ENCODE results near the gene SFTA2. TPM values are rescaled to one million over a fixed set of nuclear protein-coding genes. Genes with fewer than 3 reads are reported as not detected.

The SFTA2 gene
- total and polyA plus RNA-seq, 2 of the 8 experiments (the other 6 are each of a cell fraction or from before 2014, with no cell fraction given) = not detected

DNA sequence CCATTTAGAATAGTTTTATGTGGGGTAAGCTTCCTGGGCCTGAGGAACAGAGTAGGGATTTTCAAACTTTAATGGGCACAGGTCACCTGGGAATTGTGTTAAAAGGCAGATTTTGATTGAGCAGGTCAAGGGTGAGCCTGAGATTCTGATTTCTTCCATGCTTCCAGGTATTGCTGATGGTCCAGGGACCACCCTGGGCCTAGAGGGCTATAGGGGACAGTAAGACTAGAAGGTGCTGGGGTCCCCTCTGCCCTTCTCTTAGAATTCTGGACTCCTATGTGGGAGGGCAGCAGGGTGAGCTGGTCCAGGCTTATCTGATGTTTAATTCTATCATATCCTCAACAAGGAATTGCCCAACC lies 45.1 kb downstream of the SFTA2 start:
- Histone ChIP-seq H3K36me3 (ENCODE audit: control insufficient read depth in 2 of 4, insufficient read depth in 4 of 4, low read length in 3 of 4) (peaks cover 18 to 34% (median 29%) of the 10 kb centered on the region in 4 experiments), H3K4ac (replicated peaks; ENCODE audit: insufficient read length, low read depth, low read length) (no peak overlapping the region), H3K9ac (replicated peaks in 1 of 4; ENCODE audit: extremely low read depth in 1 of 4, low read depth in 3 of 4, low read length in 3 of 4) (peak overlapping the region in 1 of 4 experiments; percentile 38; a peak in 2 of 7 replicates), H3K9me3 (ENCODE audit: insufficient read depth in 2 of 2, low read depth in 1 of 2, low read length in 1 of 2) (no peaks in the 10 kb centered on the region), H4K20me1 (replicated peaks in 1 of 2; ENCODE audit: control insufficient read depth in 1 of 2, insufficient read depth in 2 of 2, low read length in 2 of 2) (peaks cover 2 to 29% of the 10 kb centered on the region in 2 experiments), H3K14ac (ENCODE audit: insufficient read length) (no peak overlapping the region), H3K4me2 (ENCODE audit: insufficient read depth in 1 of 2, low read depth in 2 of 2, low read length in 2 of 2) (peak overlapping the region; percentile 90 to 92), H3K56ac (replicated peaks; ENCODE audit: insufficient read length, low read depth, low read length) (no peak overlapping the region), H4K91ac (replicated peaks; ENCODE audit: insufficient read length, low read length) (no peak overlapping the region), H3K79me2 (ENCODE audit: control insufficient read depth in 1 of 2, insufficient read depth in 2 of 2, low read length in 2 of 2) (peaks cover 9 to 79% of the 10 kb centered on the region in 2 experiments), H3K27ac (ENCODE audit: low read depth, low read length) (peak overlapping the region; percentile 86), H3K18ac (ENCODE audit: extremely low read depth, low read length) (no peak overlapping the region; the same call in 1 of the 2 replicates), H2BK12ac (ENCODE audit: low read depth, low read length) (no peak overlapping the region), H4K8ac (ENCODE audit: extremely low read depth, insufficient read depth, low read length) (no peak overlapping the region), H2AK5ac (ENCODE audit: low read depth, low read length) (no peak overlapping the region), H3K79me1 (ENCODE audit: low read depth, low read length) (peaks cover 21% of the 10 kb centered on the region), H3K4me1 (replicated peaks in 1 of 4; ENCODE audit: control insufficient read depth in 3 of 4, insufficient read depth in 4 of 4, low read length in 3 of 4) (peaks cover 6 to 39% (median 29%) of the 10 kb centered on the region in 4 experiments), H2BK15ac (ENCODE audit: low read length) (0 out of 2 replicates have a peak overlapping the region, but pooled peaks have one; percentile 21), H2BK5ac (ENCODE audit: low read depth, low read length) (peak overlapping the region; percentile 40; the same call in 1 of the 2 replicates), H3K23ac (ENCODE audit: insufficient read length) (no peak overlapping the region), H4K5ac (ENCODE audit: insufficient read length, low read depth, low read length) (no peak overlapping the region), H2BK120ac (replicated peaks; ENCODE audit: low read depth, low read length) (no peak overlapping the region), H3K27me3 (replicated peaks in 1 of 4; ENCODE audit: control insufficient read depth in 3 of 4, extremely low read depth in 1 of 4, insufficient read depth in 3 of 4, low read length in 3 of 4) (no peaks in the 10 kb centered on the region), H3K4me3 (ENCODE audit: extremely low read depth in 1 of 4, insufficient read depth in 2 of 4, low read depth in 3 of 4, low read length in 4 of 4) (peak overlapping the region in 3 of 4 experiments; percentile 51 to 86 (median 65); a peak in 6 of 8 replicates), H2BK20ac (ENCODE audit: low read length) (no peak overlapping the region), H2AFZ (ENCODE audit: low read length) (no peak overlapping the region), H3K23me2 (ENCODE audit: low read depth, low read length) (peaks cover 26% of the 10 kb centered on the region)
- DNase-seq (ENCODE audit: low read depth in 1 of 2, low spot score in 2 of 2) = no peak
- ChIA-PET CTCF (ENCODE audit: partially characterized antibody) (interaction anchor here (0.9 to 29.0 kb wide), 6 partner anchors 9 to 184 kb away, joined by 4 to 610 read pairs (median 8); partner anchors contain the start of genes MUCL3 and VARS2), POLR2A (ENCODE audit: partially characterized antibody) (interaction anchor here (0.6 to 19.5 kb wide), 11 partner anchors 9 to 956 kb away, joined by 3 to 452 read pairs (median 3); partner anchors contain the start of gene VARS2)
- TF ChIP-seq EP300 (IDR thresholded peaks at IDR 0.05; ENCODE audit: borderline replicate concordance in 1 of 2, low read depth in 2 of 2, low read length in 2 of 2) (no peak), CEBPB (IDR thresholded peaks at IDR 0.05; ENCODE audit: low read depth, low read length) (no peak), RXRA (IDR thresholded peaks at IDR 0.05; ENCODE audit: insufficient read depth, low read depth, low read length) (no peak), KDM5A (IDR thresholded peaks at IDR 0.05; ENCODE audit: low read length) (no peak), RBBP5 (IDR thresholded peaks at IDR 0.05; ENCODE audit: borderline replicate concordance, low read depth, low read length) (no peak), MAFK (IDR thresholded peaks at IDR 0.05; ENCODE audit: low read depth, low read length) (no peak), FOSL1 (IDR thresholded peaks at IDR 0.05; ENCODE audit: insufficient read depth, low read depth, low read length) (no peak), CREB1 (IDR thresholded peaks at IDR 0.05) (no peak), EGR1 (IDR thresholded peaks at IDR 0.05; ENCODE audit: borderline replicate concordance, low read depth, low read length) (no peak), TAF7 (optimal IDR thresholded peaks at IDR 0.05; ENCODE audit: borderline replicate concordance, low read depth, low read length) (no peak)
- FAIRE-seq = no peak
